Epithelial cell of esophagus (primary cell): ENCODE data around the gene SESN3.

Source experiments
- DNase-seq: peaks from one replicate; pipeline ENCODE4 v3.0.0; 2010; ENCODE audit warnings: low read depth
- H3K4me3 ChIP-seq: 2 replicates; pipeline ENCODE4 v1.5.1; 2011; ENCODE audit warnings: mild to moderate bottlenecking, low read length, control low read depth
- TF ChIP-seq, protein P1 (sequence below): IDR thresholded peaks from 2 replicates; pipeline ENCODE4 v1.5.1; 2011; ENCODE audit warnings: low read depth, mild to moderate bottlenecking, low read length, control low read depth, inconsistent platforms; ENCODE audit not compliant: insufficient read depth; ENCODE audit errors: missing control alignments

The SESN3 gene

GRCh38 chr11:95152876-95153856 lies 77.8 kb downstream of the SESN3 start:
- no peak for DNase-seq
- TF ChIP-seq, protein P1, sequence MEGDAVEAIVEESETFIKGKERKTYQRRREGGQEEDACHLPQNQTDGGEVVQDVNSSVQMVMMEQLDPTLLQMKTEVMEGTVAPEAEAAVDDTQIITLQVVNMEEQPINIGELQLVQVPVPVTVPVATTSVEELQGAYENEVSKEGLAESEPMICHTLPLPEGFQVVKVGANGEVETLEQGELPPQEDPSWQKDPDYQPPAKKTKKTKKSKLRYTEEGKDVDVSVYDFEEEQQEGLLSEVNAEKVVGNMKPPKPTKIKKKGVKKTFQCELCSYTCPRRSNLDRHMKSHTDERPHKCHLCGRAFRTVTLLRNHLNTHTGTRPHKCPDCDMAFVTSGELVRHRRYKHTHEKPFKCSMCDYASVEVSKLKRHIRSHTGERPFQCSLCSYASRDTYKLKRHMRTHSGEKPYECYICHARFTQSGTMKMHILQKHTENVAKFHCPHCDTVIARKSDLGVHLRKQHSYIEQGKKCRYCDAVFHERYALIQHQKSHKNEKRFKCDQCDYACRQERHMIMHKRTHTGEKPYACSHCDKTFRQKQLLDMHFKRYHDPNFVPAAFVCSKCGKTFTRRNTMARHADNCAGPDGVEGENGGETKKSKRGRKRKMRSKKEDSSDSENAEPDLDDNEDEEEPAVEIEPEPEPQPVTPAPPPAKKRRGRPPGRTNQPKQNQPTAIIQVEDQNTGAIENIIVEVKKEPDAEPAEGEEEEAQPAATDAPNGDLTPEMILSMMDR = no peak
- no peak overlapping the region for H3K4me3 ChIP-seq

GRCh38 chr11:95150956-95151684 lies 79.9 kb downstream of the SESN3 start:
- TF ChIP-seq, protein P1 = peak; percentile 65
- H3K4me3 ChIP-seq = peak overlapping the region; percentile 57
- peak; percentile 91 for DNase-seq

- DNase-seq = peak; percentile 32
- TF ChIP-seq, protein P1 = no peak
- H3K4me3 ChIP-seq = peak overlapping the region; percentile 57
These were observed 81.2 kb downstream of the SESN3 start for GRCh38 chr11:95149651-95150364.

DNA sequence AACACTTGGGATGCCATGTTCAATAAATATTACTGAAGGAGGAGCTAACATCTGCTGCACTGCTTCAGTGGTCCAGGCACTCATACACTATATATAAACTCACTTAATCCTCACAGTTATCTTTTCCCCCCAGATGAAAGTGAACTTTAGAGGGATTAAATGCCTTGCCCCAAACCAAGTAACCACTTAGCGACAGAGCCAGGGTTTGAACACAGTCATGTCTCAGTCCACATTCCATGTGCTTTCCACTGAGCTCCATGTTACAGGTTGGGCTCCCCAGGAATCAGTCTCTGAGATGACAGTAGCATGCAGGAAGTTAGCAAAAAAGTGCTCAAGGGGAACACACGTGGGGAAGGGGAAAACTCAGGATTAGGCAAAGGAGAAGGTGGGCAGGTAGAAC lies 82.1 kb downstream of the SESN3 start:
- no peak for DNase-seq
- TF ChIP-seq, protein P1 = no peak

GRCh38 chr11:95148406-95148805 lies 82.6 kb downstream of the SESN3 start:
- TF ChIP-seq, protein P1 = no peak
- no peak overlapping the region for H3K4me3 ChIP-seq
- DNase-seq = no peak

More for the DNA sequence above, 82.1 kb downstream of the SESN3 start:
- H3K4me3 ChIP-seq = no peak overlapping the region

- TF ChIP-seq, protein P1 = no peak
- H3K4me3 ChIP-seq = no peak overlapping the region
- DNase-seq = peak; percentile 92
These were observed 83.6 kb downstream of the SESN3 start for GRCh38 chr11:95147364-95147905.
